ENCODE measurements around the gene RHOBTB3. TPM values are rescaled to one million over a fixed set of nuclear protein-coding genes. Genes with fewer than 3 reads are reported as not detected.
"Not testable (repeated sequence)": the region's sequence is repeated elsewhere in the genome, so short reads cannot be mapped to it uniquely, and the experiment has no call there.

RHOBTB3 gene
- total and polyA plus RNA-seq, 2 donors from 2014 or later, result 22.5 to 54.5 TPM

DNA sequence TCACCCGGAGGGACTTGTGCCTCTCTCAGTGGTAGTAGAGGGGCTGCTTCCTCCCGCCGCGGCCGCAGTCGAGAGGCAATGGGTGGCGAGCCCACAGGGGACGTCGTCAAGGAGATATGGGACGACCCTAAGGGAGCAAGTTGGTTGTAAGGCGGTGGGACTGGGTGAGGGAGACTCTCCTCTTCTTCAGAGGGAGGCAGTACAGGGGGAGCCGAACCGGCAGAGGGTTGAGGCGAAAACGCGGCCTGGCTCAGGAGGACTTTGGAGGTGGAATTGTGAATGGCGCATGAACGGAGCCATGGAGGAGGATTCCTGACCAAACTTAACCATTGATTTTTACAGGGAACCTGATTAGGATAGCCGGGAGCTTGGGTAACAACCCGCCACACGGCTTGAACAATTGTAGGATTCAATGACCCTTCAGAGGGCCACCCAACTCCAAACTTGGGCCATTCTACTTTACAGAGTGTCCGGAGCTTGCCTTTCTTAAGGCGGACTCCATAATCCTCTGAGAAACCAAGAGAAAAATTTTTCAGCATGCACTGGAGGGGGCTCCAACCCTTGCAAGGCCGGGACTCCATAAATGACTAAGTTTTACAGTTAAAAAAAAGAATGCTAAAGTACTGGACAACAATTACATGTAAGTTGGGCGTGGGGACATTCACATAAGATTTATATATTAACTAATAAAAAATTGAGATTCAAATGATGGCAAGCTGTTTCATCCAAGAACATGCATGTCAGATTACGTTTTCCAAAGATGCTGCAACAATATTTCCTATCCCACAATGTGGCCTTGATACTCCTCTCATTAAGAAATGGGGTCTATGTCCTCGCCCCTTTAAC lies 19.4 kb upstream of the RHOBTB3 start:
- FAIRE-seq (no peak), DNase-seq (no peak)
- no peaks in the 10 kb centered on the region for H3K36me3 ChIP-seq (ENCODE audit: control insufficient read depth in 2 of 3, insufficient read depth in 3 of 3, low read length in 3 of 3)
- no peaks in the 10 kb centered on the region for H3K9me3 ChIP-seq (ENCODE audit: control insufficient read depth in 2 of 3, insufficient read depth in 1 of 3, low read length in 3 of 3)
- intact Hi-C loops (cut with DNase I), result no loop called here
- no peak overlapping the region for H3K27ac ChIP-seq (ENCODE audit: low read depth in 2 of 2, low read length in 2 of 2)
- no peak overlapping the region for H3K9ac ChIP-seq (ENCODE audit: low read length in 3 of 3)
- no peaks in the 10 kb centered on the region for H3K27me3 ChIP-seq (ENCODE audit: control insufficient read depth, insufficient read depth, low read length)
- H3K4me1 ChIP-seq (ENCODE audit: control insufficient read depth in 2 of 3, insufficient read depth in 2 of 3, low read depth in 1 of 3, low read length in 3 of 3), result no peaks in the 10 kb centered on the region
- no peak for TF ChIP-seq CTCF (IDR thresholded peaks at IDR 0.05; ENCODE audit: borderline replicate concordance, extremely low read depth, insufficient read depth)
- no peak overlapping the region for H3K4me3 ChIP-seq (ENCODE audit: low read length in 3 of 3)

DNA sequence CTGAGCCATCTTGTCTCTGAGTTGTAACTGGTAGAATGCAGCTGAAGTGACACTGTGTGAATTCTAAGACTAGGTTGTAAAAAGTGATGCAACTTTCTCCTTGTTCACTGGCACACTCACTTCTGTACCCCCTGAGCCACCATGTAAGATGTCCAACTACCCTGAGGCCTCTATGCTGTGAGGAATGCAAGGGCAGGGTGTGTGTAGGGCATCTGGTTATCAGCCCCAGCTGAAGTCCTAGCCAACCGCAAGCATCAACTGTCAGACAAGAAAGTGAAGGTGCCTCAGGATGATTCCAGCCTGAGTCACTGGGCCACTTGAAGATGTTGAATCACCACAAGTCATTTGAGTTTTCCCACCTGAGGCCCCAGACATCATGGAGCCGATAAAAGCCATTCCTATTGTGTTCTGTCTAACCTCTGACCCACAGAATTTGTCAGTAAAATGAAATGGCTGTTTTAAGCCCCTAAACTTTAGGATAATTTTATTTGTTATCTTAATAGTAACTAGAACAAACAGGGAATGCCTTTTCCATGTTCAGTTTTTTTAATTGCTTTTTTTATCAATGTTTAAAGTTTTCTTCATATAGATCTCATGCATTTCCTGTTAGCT lies 18.7 kb upstream of the RHOBTB3 start:
- no peak for TF ChIP-seq CTCF (IDR thresholded peaks at IDR 0.05; ENCODE audit: borderline replicate concordance, extremely low read depth, insufficient read depth)
- DNase-seq (no peak), FAIRE-seq (no peak)
- Histone ChIP-seq H3K4me3 (ENCODE audit: low read length in 3 of 3) (no peak overlapping the region), H3K9ac (ENCODE audit: low read length in 3 of 3) (no peak overlapping the region), H3K4me1 (ENCODE audit: control insufficient read depth in 2 of 3, insufficient read depth in 2 of 3, low read depth in 1 of 3, low read length in 3 of 3) (no peaks in the 10 kb centered on the region), H3K27me3 (ENCODE audit: control insufficient read depth, insufficient read depth, low read length) (no peaks in the 10 kb centered on the region), H3K27ac (ENCODE audit: low read depth in 2 of 2, low read length in 2 of 2) (no peak overlapping the region), H3K9me3 (ENCODE audit: control insufficient read depth in 2 of 3, insufficient read depth in 1 of 3, low read length in 3 of 3) (no peaks in the 10 kb centered on the region), H3K36me3 (ENCODE audit: control insufficient read depth in 2 of 3, insufficient read depth in 3 of 3, low read length in 3 of 3) (no peaks in the 10 kb centered on the region)
- intact Hi-C loops (cut with DNase I), result no loop called here

DNA sequence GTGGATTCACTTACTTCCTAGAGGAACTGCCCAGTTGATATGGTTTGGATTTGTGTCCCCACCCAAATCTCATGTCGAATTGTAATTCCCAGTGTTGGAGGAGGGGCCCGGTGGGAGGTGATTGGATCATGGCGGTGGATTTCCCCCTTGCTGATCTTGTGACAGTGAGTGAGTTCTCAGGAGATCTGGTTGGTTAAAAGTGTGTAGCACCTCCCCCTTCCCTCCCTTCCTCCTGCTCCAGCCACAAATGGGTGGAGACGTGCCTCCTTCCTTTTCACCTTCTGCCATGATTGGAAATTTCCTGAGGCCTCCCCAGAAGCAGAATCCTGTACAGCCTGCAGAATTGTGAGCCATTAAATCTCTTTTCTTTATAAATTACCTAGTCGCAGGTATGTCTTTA lies 17.9 kb upstream of the RHOBTB3 start:
- intact Hi-C loops (cut with DNase I); DNase-seq; H3K4me3 ChIP-seq (ENCODE audit: low read length in 3 of 3); FAIRE-seq; H3K9ac ChIP-seq (ENCODE audit: low read length in 3 of 3); H3K36me3 ChIP-seq (ENCODE audit: control insufficient read depth in 2 of 3, insufficient read depth in 3 of 3, low read length in 3 of 3); H3K27ac ChIP-seq (ENCODE audit: low read depth in 2 of 2, low read length in 2 of 2); H3K4me1 ChIP-seq (ENCODE audit: control insufficient read depth in 2 of 3, insufficient read depth in 2 of 3, low read depth in 1 of 3, low read length in 3 of 3); H3K27me3 ChIP-seq (ENCODE audit: control insufficient read depth, insufficient read depth, low read length); H3K9me3 ChIP-seq (ENCODE audit: control insufficient read depth in 2 of 3, insufficient read depth in 1 of 3, low read length in 3 of 3): not testable (repeated sequence)

DNA sequence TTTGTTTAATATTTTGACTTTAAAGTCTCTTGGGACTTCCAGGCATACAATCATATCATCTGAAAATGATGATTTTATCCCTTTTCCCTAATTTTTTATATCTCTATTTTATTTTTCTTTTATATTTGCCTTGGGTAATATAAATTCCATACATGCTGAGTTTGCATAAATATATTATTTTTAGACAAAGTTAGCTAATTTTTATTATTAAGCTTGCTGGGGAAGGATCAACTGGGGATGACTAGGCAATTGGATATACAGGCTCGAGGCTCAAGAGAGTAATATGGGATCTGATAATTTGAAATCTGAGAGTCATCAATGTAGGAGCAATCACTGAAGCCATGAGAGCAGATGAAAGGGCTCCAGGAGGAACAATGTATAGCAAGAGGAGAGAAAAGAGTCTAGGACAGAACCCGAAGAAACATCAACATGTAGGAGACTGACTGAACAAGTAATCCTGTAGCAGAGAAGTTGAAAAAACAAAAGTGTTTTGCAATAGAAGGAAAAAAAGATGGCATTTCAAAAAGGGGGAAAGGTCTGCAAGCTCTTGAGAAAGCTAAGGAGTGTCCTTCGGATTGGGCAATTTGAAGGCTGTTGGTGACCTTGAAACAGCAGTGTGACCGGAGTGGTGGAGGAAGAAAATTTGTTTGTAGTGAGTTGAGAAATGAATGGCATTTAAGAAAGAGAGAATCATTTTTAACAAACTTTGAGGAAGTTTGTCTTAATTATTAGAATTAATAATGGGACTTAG lies 17.0 kb upstream of the RHOBTB3 start:
- H3K4me1 ChIP-seq (ENCODE audit: control insufficient read depth in 2 of 3, insufficient read depth in 2 of 3, low read depth in 1 of 3, low read length in 3 of 3), result no peaks in the 10 kb centered on the region
- H3K27me3 ChIP-seq (ENCODE audit: control insufficient read depth, insufficient read depth, low read length), result no peaks in the 10 kb centered on the region
- no peak for FAIRE-seq
- no peaks in the 10 kb centered on the region for H3K36me3 ChIP-seq (ENCODE audit: control insufficient read depth in 2 of 3, insufficient read depth in 3 of 3, low read length in 3 of 3)
- H3K9ac ChIP-seq (ENCODE audit: low read length in 3 of 3), result no peak overlapping the region
- no peak overlapping the region for H3K27ac ChIP-seq (ENCODE audit: low read depth in 2 of 2, low read length in 2 of 2)
- H3K4me3 ChIP-seq (ENCODE audit: low read length in 3 of 3), result no peak overlapping the region
- TF ChIP-seq CTCF (IDR thresholded peaks at IDR 0.05; ENCODE audit: borderline replicate concordance, extremely low read depth, insufficient read depth), result no peak
- intact Hi-C loops (cut with DNase I), result no loop called here
- DNase-seq, result no peak
- H3K9me3 ChIP-seq (ENCODE audit: control insufficient read depth in 2 of 3, insufficient read depth in 1 of 3, low read length in 3 of 3), result no peaks in the 10 kb centered on the region
